RCC 7860 (cell line): Measurements from ENCODE around the gene ANTXR2.
"Not testable (repeated sequence)": the region's sequence is repeated elsewhere in the genome, so short reads cannot be mapped to it uniquely, and the experiment has no call there.

ENCODE experiments used
- DNase-seq: peaks from one replicate; pipeline ENCODE4 v3.0.0-alpha.2; 2015; ENCODE audit warnings: low spot score
- FAIRE-seq: peaks from 2 replicates; lab custom pipeline; 2012; peaks lifted over from hg19 to GRCh38; lab: Jason Lieb, UNC

Gene ANTXR2

GRCh38 chr4:79927931-79928330 lies 145.1 kb downstream of the ANTXR2 start:
- no peak for DNase-seq
- no peak for FAIRE-seq

DNA sequence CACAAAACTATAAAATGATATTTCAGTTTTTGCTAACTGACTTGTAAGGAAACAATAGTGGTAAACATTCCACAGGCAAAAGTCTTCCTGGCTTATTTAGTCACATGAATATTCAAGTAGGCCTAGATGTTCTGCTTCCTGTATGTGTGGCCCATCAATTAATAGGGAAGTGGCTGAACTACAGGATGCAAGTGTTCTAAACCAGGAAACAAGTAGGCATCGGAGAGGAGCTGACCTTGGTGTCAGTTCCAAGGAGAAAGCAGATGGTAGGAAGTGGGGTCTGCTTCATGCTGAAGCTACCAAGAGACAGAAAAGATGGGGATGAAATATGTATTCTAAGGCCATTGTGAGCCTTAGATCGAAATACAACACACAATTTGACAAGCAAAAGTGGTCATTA lies 149.7 kb downstream of the ANTXR2 start:
- no peak for DNase-seq

DNA sequence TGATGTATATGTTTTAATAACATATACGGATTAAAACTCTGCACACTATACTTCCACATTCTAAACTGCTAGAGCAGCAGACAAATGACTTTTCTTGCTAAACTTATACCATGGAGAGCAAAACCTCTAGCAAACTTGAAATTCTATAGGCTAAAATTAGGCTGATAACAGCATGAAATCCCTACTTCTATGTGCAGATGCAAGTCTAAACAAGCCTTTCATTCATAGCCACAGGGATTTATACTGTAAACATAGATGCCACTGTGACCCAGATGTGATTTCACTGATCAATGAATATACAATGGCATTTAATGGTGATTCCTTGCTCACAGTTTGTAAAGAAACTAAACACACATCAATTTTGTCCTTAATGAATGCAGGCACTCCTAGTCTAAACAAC lies 151.0 kb downstream of the ANTXR2 start:
- DNase-seq (no peak), FAIRE-seq (no peak)

More for the DNA sequence above, 149.7 kb downstream of the ANTXR2 start:
- FAIRE-seq: no peak

DNA sequence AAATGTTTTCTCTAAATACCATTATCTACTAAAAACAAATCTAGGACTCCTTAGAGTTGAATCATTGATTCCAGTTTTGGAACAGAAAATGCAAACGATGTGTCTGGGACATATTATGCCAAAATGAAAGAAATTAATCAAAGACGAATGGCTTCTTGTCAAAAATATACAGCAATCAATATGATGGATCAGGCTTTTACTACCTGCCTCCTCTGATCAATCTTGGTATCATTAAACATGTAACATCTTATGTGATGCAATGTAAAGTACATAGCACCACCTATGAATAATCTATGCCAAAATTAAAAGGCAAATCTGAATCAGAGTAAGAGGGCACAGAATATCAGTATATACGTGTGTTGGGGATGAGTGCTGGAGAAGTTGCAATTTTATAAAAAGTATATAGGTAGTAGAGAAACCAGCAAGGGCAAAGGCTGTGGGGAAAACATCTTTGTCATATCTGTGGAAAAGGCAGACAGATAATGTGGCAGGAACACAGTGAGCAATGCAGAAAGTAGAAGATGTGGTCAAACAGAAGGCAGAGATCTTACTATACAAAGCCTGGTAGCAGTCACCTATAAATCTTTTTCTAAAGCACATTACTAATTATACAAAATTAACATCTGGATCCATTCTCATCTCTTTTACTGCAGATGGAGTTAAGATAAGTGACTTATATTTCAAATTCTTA lies 152.7 kb downstream of the ANTXR2 start:
- FAIRE-seq: no peak

DNA sequence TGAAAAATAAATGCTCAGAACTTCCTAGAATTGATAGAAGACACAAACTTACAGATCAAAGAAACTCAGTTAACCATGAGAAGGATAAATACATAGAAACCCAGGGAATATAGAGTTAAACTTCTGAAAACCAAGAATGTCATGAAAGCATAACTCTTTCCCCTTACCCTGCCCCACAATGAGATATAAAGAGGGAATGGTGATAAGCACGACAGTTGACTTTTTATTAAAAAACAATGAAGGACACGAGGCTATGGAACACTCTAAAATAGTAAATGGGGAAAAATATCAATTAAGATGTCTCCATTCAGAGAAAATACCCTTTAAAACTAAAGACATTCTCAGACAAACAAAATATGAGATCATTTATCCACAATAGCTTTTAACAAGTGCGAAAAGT lies 154.7 kb downstream of the ANTXR2 start:
- no peak for DNase-seq
- no peak for FAIRE-seq

More for the DNA sequence above, 152.7 kb downstream of the ANTXR2 start:
- DNase-seq: no peak

DNA sequence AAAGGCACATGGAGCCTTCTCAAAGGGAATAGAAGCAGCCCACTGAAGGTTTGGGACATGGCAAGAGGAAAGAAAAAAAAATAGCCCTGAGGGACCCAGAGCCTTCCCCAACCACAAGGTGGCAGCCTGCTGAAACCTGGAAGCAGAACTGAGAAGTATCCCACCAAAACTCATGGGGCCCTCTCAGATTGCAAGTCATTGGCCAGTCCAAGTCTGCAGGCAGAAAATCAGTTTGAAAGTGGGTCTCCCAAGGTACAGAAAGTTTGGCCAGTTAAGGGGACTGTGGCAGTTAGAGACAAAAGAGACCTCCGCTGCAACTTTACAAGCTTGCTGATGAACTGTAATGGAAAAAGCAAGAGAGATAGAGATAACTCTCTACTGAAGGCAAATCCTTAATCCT lies 155.8 kb downstream of the ANTXR2 start:
- no peak for FAIRE-seq
- DNase-seq: peak; percentile 14

- DNase-seq (no peak), FAIRE-seq (no peak)
Observed at GRCh38 chr4:79915246-79915645, 157.8 kb downstream of the ANTXR2 start.

- DNase-seq: no peak
Observed at GRCh38 chr4:79913581-79913980, 159.4 kb downstream of the ANTXR2 start.

GRCh38 chr4:79907001-79907400 lies 166.0 kb downstream of the ANTXR2 start:
- FAIRE-seq: no peak

More at GRCh38 chr4:79913581-79913980, 159.4 kb downstream of the ANTXR2 start:
- FAIRE-seq: peak; percentile 45

DNA sequence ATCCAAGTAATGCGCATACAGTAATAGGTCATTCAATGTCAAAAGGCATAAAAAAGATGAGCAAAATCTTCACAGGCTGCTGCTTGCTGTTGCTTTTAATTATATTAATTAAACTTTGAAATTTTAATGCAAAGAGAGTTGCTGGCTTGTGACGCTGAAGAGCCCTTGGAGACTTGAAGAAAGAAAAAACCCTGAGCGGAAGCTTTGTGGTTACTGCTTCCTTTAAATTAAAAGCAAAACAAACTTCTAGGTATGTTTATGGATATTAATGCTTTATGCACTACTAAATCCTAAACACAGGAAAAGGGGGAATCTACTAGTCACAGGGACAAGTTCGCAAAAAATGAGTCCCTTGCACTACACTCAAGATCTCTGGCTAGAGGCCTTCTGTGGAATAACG lies 166.7 kb downstream of the ANTXR2 start:
- DNase-seq (no peak), FAIRE-seq (no peak)

More at GRCh38 chr4:79907001-79907400, 166.0 kb downstream of the ANTXR2 start:
- DNase-seq: no peak

DNA sequence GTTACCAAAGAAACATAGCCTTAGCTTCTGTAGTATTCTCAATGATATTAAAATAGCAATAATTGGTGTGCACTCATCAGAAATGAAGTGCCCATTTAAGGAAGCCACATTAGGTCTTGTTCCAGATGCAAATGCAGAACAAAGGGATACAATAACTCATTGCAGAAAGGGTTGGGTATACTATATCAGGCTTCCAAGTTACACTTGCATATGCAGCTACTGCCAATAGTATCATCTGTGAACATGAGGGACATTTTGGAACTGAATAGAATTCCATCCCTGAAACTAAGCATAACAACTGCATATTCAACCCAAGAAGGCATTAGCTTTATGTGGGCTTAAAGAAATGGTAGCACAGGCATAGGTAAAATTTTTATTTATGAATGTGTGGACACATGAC lies 167.8 kb downstream of the ANTXR2 start:
- FAIRE-seq: no peak
- no peak for DNase-seq

DNA sequence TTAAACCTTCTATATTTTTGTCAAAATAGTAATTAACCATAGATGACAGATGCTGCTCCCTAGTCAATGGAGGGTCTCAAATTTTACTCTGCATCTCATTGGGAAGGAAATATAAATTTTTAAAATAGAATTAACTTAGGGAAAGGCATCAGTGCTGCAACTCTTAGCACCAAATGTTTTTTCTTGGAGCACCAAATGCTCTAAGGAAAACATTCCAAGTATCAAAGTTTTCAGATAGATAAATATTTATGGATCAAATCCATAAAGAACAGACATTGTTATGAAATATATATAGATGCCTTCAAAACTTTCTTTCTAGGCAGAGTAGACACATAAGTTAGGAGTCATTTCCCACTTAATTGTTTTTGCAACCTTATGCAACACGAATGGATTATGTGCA lies 168.7 kb downstream of the ANTXR2 start:
- FAIRE-seq: no peak
- no peak for DNase-seq

DNA sequence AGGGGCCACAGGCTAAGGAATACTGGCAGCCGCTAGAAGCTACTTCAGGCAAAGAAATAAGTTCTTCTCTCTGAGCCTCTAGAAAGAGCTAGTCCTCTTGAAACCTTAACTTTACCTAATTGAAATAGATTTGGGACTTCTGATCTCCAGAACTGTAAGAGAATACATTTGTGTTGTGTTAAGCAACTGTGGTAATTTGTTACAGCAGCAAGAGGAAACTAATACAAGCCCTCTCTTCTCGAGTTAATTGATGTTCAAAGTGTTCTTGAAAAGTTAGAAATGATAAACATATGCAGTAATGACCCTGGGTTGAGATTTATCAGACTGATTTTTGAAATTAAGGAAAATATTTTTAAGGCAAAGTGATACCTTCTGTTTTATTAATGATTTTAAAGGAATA lies 172.8 kb downstream of the ANTXR2 start:
- DNase-seq (no peak), FAIRE-seq (no peak)

DNA sequence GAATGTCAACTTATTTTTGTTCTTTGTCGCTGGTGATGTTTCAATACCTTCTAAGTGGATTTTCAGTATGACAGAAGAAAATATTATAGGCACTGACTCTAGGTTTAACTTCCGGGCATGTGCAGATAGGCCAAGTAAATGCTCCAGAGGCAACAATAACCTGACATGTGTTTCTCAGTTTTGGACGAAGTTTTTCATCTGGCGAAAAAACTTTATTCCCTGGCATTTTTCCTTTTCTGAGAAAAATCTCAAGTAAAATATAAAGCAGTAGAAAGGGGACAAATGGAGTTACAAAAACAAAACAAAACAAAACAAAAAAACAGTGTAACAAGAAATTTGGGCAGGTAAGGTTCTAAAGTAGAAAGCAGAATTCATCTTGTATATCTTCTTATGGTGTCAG lies 173.5 kb downstream of the ANTXR2 start:
- DNase-seq (no peak), FAIRE-seq (no peak)

- DNase-seq (no peak), FAIRE-seq (no peak)
Observed at GRCh38 chr4:79898055-79898454, 175.0 kb downstream of the ANTXR2 start.

DNA sequence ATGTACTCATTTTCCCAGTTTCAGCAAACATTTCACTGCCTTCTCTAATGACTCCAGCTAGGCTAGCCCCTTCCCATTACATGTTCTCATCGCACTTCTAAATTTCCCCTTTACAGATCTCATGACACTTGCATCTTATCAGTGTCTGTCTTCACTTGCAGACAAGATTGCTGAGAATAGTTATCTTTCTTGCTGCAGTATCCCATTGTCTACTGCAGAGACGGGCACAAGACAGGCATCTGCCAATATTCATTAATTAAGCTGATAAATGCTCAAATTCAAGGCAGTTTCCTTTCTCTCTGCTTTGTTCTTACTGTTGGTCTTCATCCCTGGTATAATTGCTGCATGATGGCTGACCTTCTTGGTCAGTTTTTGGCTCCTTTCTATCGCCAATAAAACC lies 175.9 kb downstream of the ANTXR2 start:
- no peak for DNase-seq
- FAIRE-seq: no peak

GRCh38 chr4:79893456-79893855 lies 179.6 kb downstream of the ANTXR2 start:
- no peak for DNase-seq
- no peak for FAIRE-seq

DNA sequence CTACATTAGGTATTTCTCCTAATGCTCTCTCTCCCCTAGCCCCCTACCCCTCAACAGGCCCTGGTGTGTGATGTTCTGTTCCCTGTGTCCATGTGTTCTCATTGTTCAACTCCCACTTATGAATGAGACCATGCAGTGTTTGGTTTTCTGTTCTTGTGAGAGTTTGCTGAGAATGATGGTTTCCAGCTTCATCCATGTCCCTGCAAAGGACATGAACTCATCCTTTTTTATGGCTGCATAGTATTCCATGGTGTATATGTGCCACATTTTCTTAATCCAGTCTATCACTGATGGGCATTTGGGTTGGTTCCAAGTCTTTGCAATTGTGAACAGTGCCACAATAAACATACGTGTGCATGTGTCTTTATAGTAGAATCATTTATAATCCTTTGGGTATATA lies 184.0 kb downstream of the ANTXR2 start:
- not testable (repeated sequence) for FAIRE-seq, DNase-seq

GRCh38 chr4:79886557-79886956 lies 186.5 kb downstream of the ANTXR2 start:
- FAIRE-seq (no peak), DNase-seq (no peak)

GRCh38 chr4:79886021-79886420 lies 187.0 kb downstream of the ANTXR2 start:
- no peak for FAIRE-seq
- no peak for DNase-seq

- FAIRE-seq: no peak
- DNase-seq: no peak
Observed at GRCh38 chr4:79883290-79883689, 189.7 kb downstream of the ANTXR2 start.

- FAIRE-seq (no peak), DNase-seq (no peak)
Observed at GRCh38 chr4:79882806-79883205, 190.2 kb downstream of the ANTXR2 start.

DNA sequence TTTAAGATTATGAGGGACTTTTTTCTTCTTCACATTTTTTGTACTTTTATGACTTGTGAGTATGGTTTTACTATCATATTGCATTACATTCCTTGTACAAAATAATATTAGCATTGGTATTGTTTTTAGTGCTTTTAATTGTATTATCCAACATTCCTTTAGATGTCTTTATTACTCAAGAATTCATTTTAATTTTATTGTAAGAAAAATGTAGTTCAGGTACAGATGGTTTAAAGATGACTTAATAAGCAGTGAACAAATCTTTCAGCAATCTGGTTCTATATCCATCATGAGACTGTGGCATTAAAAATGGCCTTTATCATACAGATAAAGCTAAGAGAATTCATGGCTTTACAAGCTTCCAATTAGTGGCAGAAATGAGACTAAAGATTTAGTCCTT lies 191.6 kb downstream of the ANTXR2 start:
- FAIRE-seq (no peak), DNase-seq (no peak)
